HCT116 (cell line): Measurements from ENCODE around the gene SLCO1B3. TPM values are rescaled to one million over a fixed set of nuclear protein-coding genes. Genes with fewer than 3 reads are reported as not detected.

Experiments
- ATAC-seq: fragments of 200-7000 bp; cut with Tn5 transposase; 2 replicates; pipeline ENCODE4 v1.9.1; 2020; ENCODE audit warnings: mild to moderate bottlenecking, moderate library complexity
- BruUV-seq: library from RNA; stranded (reverse); fragments of 400-500 nt; replicated peaks from 2 replicates; lab custom pipeline; 2021; lab: Mats Ljungman, UMichigan
- CTCF ChIA-PET: fragments of 300-600 bp; sonication (Branson Sonifier 250); formaldehyde crosslinking; loops from one replicate; lab custom pipeline; 2021; ENCODE audit warnings: antibody characterized with exemption; lab: Charles Lee
- POLR2A ChIA-PET: fragments of 300-600, 350-600 bp; sonication (Branson Sonifier 250); formaldehyde crosslinking; loops from one replicate; lab custom pipeline; 2021; ENCODE audit warnings: antibody characterized with exemption; lab: Charles Lee
- RAD21 ChIA-PET, 2 experiments: fragments of 300-600 bp; sonication (Branson Sonifier 250); formaldehyde crosslinking; loops; one replicate each; lab custom pipeline; 2023; ENCODE audit warnings: low total read pairs in 2 of 2; ENCODE audit not compliant: uncharacterized antibody in 2 of 2, unreplicated experiment in 2 of 2, low non-redundant PET in 1 of 2; lab: Charles Lee
- DNase-seq: peaks from one replicate; pipeline ENCODE4 v3.0.0-alpha.2; 2010; ENCODE audit warnings: low read depth, low spot score
- H2AFZ ChIP-seq: fragments of 200-600 bp; shearing (Covaris generic), sonication (generic); 2 replicates; pipeline ENCODE4 v1.6.1; 2017; ENCODE audit warnings: low read depth, mixed run types, mixed read lengths, antibody characterized with exemption, low read length; ENCODE audit not compliant: poor library complexity, severe bottlenecking
- H3K27ac ChIP-seq: 2 replicates; pipeline ENCODE4 v1.5.1; 2012; ENCODE audit warnings: low read depth, low read length
- H3K27me3 ChIP-seq: fragments of 200-600 bp; sonication (generic); 2 replicates; pipeline ENCODE4 v1.6.1; 2016; ENCODE audit warnings: mixed run types, low read length, mixed read lengths; ENCODE audit not compliant: insufficient read depth
- H3K36me3 ChIP-seq, 2 experiments: fragments of 200-500 bp in 1 of 2; fragments of 200-600 bp in 1 of 2; sonication (Bioruptor generic) in 1 of 2; sonication (generic) in 1 of 2; 2 replicates each; pipeline versions ENCODE4 v1.5.1 to v1.6.1; 2014 to 2016; ENCODE audit warnings: low read length in 2 of 2, inconsistent platforms in 1 of 2, mixed read lengths in 1 of 2, mixed run types in 1 of 2; ENCODE audit not compliant: insufficient read depth in 2 of 2, control insufficient read depth in 1 of 2
- H3K4me1 ChIP-seq, 2 experiments: fragments of 200-600 bp in 1 of 2; sonication (generic) in 1 of 2; 2 replicates each; pipeline versions ENCODE4 v1.5.1 to v1.6.1; 2012 to 2017; ENCODE audit warnings: low read length in 2 of 2, inconsistent platforms in 1 of 2, mild to moderate bottlenecking in 1 of 2, mixed read lengths in 1 of 2, mixed run types in 1 of 2, moderate library complexity in 1 of 2; ENCODE audit not compliant: insufficient read depth in 2 of 2, control insufficient read depth in 1 of 2
- H3K4me2 ChIP-seq: fragments of 200-600 bp; sonication (generic); 2 replicates; pipeline ENCODE4 v1.6.1; 2017; ENCODE audit warnings: mixed run types, low read length, mixed read lengths
- H3K4me3 ChIP-seq, 2 experiments: fragments of 200-600 bp in 1 of 2; sonication (generic) in 1 of 2; replicated peaks in 1 of 2; 2 replicates each; pipeline ENCODE4 v1.5.1; 2011 to 2016; ENCODE audit warnings: low read length in 2 of 2, control low read depth in 1 of 2, low read depth in 1 of 2, mild to moderate bottlenecking in 1 of 2, mixed read lengths in 1 of 2, mixed run types in 1 of 2
- H3K79me2 ChIP-seq: fragments of 200-600 bp; sonication (generic); 2 replicates; pipeline ENCODE4 v1.6.1; 2017; ENCODE audit warnings: mild to moderate bottlenecking, mixed run types, low read length, moderate library complexity, mixed read lengths; ENCODE audit not compliant: insufficient read depth
- H3K9ac ChIP-seq: fragments of 200-600 bp; sonication (generic); 2 replicates; pipeline ENCODE4 v1.6.1; 2016; ENCODE audit warnings: low read length, mixed read lengths
- H3K9me2 ChIP-seq: fragments of 200-600 bp; sonication (generic), shearing (Covaris generic); 2 replicates; pipeline ENCODE4 v1.6.1; 2017; ENCODE audit warnings: mixed run types, mild to moderate bottlenecking, moderate library complexity; ENCODE audit not compliant: insufficient read depth
- H3K9me3 ChIP-seq, 2 experiments: fragments of 200-500 bp in 1 of 2; fragments of 200-600 bp in 1 of 2; sonication (Bioruptor generic) in 1 of 2; sonication (generic) in 1 of 2; 2 replicates each; pipeline ENCODE4 v1.6.1; 2014 to 2017; ENCODE audit warnings: low read length in 2 of 2, mixed read lengths in 2 of 2, inconsistent platforms in 1 of 2, low read depth in 1 of 2, mild to moderate bottlenecking in 1 of 2, mixed run types in 1 of 2, moderate library complexity in 1 of 2; ENCODE audit not compliant: control insufficient read depth in 1 of 2, insufficient read depth in 1 of 2
- H4K20me1 ChIP-seq: fragments of 200-600 bp; sonication (generic), shearing (Covaris generic); 2 replicates; pipeline ENCODE4 v1.6.1; 2017; ENCODE audit warnings: mixed run types, mild to moderate bottlenecking, moderate library complexity; ENCODE audit not compliant: insufficient read depth
- ATF3 ChIP-seq: IDR thresholded peaks from 2 replicates; pipeline ENCODE4 v1.6.1; 2012
- CBX3 ChIP-seq: IDR thresholded peaks from 2 replicates; pipeline ENCODE4 v1.6.1; 2012; ENCODE audit warnings: low read depth
- CTCF ChIP-seq, 3 experiments: fragments of 200-600 bp in 1 of 3; sonication (generic) in 1 of 3; IDR thresholded peaks in 2 of 3; conservative IDR thresholded peaks in 1 of 3; 2 replicates each; pipeline ENCODE4 v1.5.1; 2012 to 2017; ENCODE audit warnings: low read depth in 2 of 3, low read length in 2 of 3, antibody characterized with exemption in 1 of 3, borderline replicate concordance in 1 of 3, control low read depth in 1 of 3, mild to moderate bottlenecking in 1 of 3, mixed read lengths in 1 of 3, mixed run types in 1 of 3, moderate library complexity in 1 of 3; ENCODE audit not compliant: insufficient read depth in 1 of 3
- ELF1 ChIP-seq: IDR thresholded peaks from 2 replicates; pipeline ENCODE4 v1.6.1; 2012; ENCODE audit warnings: low read depth, borderline replicate concordance
- EZH2 ChIP-seq: fragments of 200-600 bp; sonication (generic); IDR thresholded peaks from 2 replicates; pipeline ENCODE4 v1.6.1; 2017; ENCODE audit warnings: antibody characterized with exemption, mixed run types
- EZH2phosphoT487 ChIP-seq: fragments of 200-600 bp; IDR thresholded peaks from 2 replicates; pipeline ENCODE4 v1.6.1; 2018; ENCODE audit warnings: antibody characterized with exemption, borderline replicate concordance
- JUND ChIP-seq: IDR thresholded peaks from 2 replicates; pipeline ENCODE4 v1.6.1; 2012
- MAX ChIP-seq: IDR thresholded peaks from 2 replicates; pipeline ENCODE4 v1.6.1; 2012
- POLR2A ChIP-seq: IDR thresholded peaks from 2 replicates; pipeline ENCODE4 v1.7.0; 2011; ENCODE audit warnings: borderline replicate concordance; ENCODE audit not compliant: insufficient read depth, insufficient read length; ENCODE audit errors: extremely low read depth
- POLR2AphosphoS5 ChIP-seq: IDR thresholded peaks from 2 replicates; pipeline ENCODE4 v1.6.1; 2011; ENCODE audit warnings: mild to moderate bottlenecking, low read depth, low read length, moderate library complexity
- RAD21 ChIP-seq: IDR thresholded peaks from 2 replicates; pipeline ENCODE4 v1.6.1; 2012; ENCODE audit warnings: low read depth, mild to moderate bottlenecking
- SIN3A ChIP-seq: IDR thresholded peaks from 2 replicates; pipeline ENCODE4 v1.6.1; 2012; ENCODE audit warnings: low read depth
- SP1 ChIP-seq: IDR thresholded peaks from 2 replicates; pipeline ENCODE4 v1.6.1; 2012; ENCODE audit warnings: low read depth
- SRF ChIP-seq: IDR thresholded peaks from 2 replicates; pipeline ENCODE4 v1.6.1; 2012; ENCODE audit warnings: low read depth
- TCF7L2 ChIP-seq: IDR thresholded peaks from 2 replicates; pipeline ENCODE4 v1.7.0; 2011; ENCODE audit warnings: borderline replicate concordance, inconsistent platforms; ENCODE audit not compliant: insufficient read depth, insufficient read length; ENCODE audit errors: extremely low read depth
- YY1 ChIP-seq: IDR thresholded peaks from 2 replicates; pipeline ENCODE4 v1.6.1; 2011; ENCODE audit warnings: low read length, low read depth, moderate library complexity, mild to moderate bottlenecking; ENCODE audit not compliant: insufficient replicate concordance; ENCODE audit errors: extremely low read depth
- ZBTB33 ChIP-seq: IDR thresholded peaks from 2 replicates; pipeline ENCODE4 v1.6.1; 2011; ENCODE audit warnings: mild to moderate bottlenecking, low read length, moderate library complexity; ENCODE audit not compliant: insufficient replicate concordance; ENCODE audit errors: extremely low read depth
- ZNF274 ChIP-seq: fragments of 200-500 bp; sonication (Bioruptor generic); IDR thresholded peaks from 2 replicates; pipeline ENCODE4 v1.6.1; 2014; ENCODE audit warnings: mild to moderate bottlenecking, low read depth, low read length, inconsistent platforms
- intact Hi-C: fragments of 100-400 bp; cut with micrococcal nuclease; formaldehyde crosslinking; loops from 2 replicates; pipeline ENCODE4 v1.10.0; 2022
- total RNA-seq: library from RNA; stranded (reverse); gene quantifications from one replicate; pipeline ENCODE4 v1.2.1, GENCODE V29; 2021; ENCODE audit not compliant: unreplicated experiment

SLCO1B3 gene
- total RNA-seq, 1 experiment from 2014 or later: 5.4 TPM

GRCh38 chr12:20830456-20830855 lies 20.0 kb downstream of the SLCO1B3 start:
- no peak for TF ChIP-seq EZH2
- no peak for TF ChIP-seq JUND
- no peak for TF ChIP-seq SIN3A
- no peak for TF ChIP-seq TCF7L2
- TF ChIP-seq ZNF274: no peak
- no peak for TF ChIP-seq EZH2phosphoT487
- TF ChIP-seq SP1: no peak
- TF ChIP-seq MAX: no peak
- no peak for TF ChIP-seq ELF1
- TF ChIP-seq ZBTB33: no peak
- TF ChIP-seq POLR2AphosphoS5: no peak
- TF ChIP-seq CTCF (IDR thresholded peaks at IDR 0.05 in 2 of 3, conservative IDR thresholded peaks at IDR 0.05 in 1 of 3; ENCODE audit: borderline replicate concordance in 1 of 3, insufficient read depth in 1 of 3, low read depth in 2 of 3, low read length in 2 of 3): no peak
- TF ChIP-seq POLR2A: no peak
- no peak for TF ChIP-seq YY1
- no peak for TF ChIP-seq CBX3
- no peak for TF ChIP-seq SRF
- TF ChIP-seq RAD21: no peak
- no peak for TF ChIP-seq ATF3
- DNase-seq (no peak), ATAC-seq (no peak)
- Histone ChIP-seq H3K79me2 (peaks cover 30% of the 10 kb centered on the region; the same call in 1 of the 2 replicates), H3K9me3 (no peaks in the 10 kb centered on the region), H3K4me1 (peaks cover 0 to 7% of the 10 kb centered on the region in 2 experiments; a peak in 1 of 4 replicates), H2AFZ (no peak overlapping the region), H3K36me3 (no peaks in the 10 kb centered on the region), H3K4me2 (no peak overlapping the region), H4K20me1 (no peaks in the 10 kb centered on the region), H3K9me2 (no peaks in the 10 kb centered on the region), H3K27ac (peak overlapping the region; percentile 6; the same call in 1 of the 2 replicates), H3K4me3 (no peak overlapping the region), H3K9ac (no peak overlapping the region), H3K27me3 (no peaks in the 10 kb centered on the region)
- ChIA-PET RAD21 (no interaction called here), POLR2A (no interaction called here), CTCF (no interaction called here)
- intact Hi-C loops: no loop called here
- BruUV-seq: no TSS peak
